Common myeloid progenitor, CD34-positive (primary cell): ENCODE results near the gene TNKS1BP1.
"Not testable (repeated sequence)": the region's sequence is repeated elsewhere in the genome, so short reads cannot be mapped to it uniquely, and the experiment has no call there.

Experiments used
- CTCF ChIA-PET: fragments of 350-600 bp; sonication (Branson Sonifier 250); formaldehyde crosslinking; loops from one replicate; lab custom pipeline; 2021; ENCODE audit warnings: antibody characterized with exemption; lab: Charles Lee
- POLR2A ChIA-PET: fragments of 350-600 bp; sonication (Branson Sonifier 250); formaldehyde crosslinking; loops from one replicate; lab custom pipeline; 2021; ENCODE audit warnings: antibody characterized with exemption; lab: Charles Lee
- DNase-seq, 3 donors: peaks; one replicate each; pipeline versions ENCODE4 v3.0.0 to v3.0.0-alpha.2; 2013
- H3K27ac ChIP-seq, 2 experiments: 1 replicate in 1 of 2; 2 replicates in 1 of 2; pipeline ENCODE4 v1.7.0; 2013; ENCODE audit warnings: inconsistent platforms in 2 of 2, low read length in 2 of 2, mild to moderate bottlenecking in 2 of 2, low read depth in 1 of 2, moderate library complexity in 1 of 2; ENCODE audit not compliant: severe bottlenecking in 2 of 2, insufficient read depth in 1 of 2, poor library complexity in 1 of 2
- H3K27me3 ChIP-seq, 5 experiments: replicated peaks in 2 of 5; 1 replicate in 3 of 5; 2 replicates in 2 of 5; pipeline versions ENCODE4 v1.6.1 to v1.7.0; 2013; ENCODE audit warnings: low read length in 4 of 5, mild to moderate bottlenecking in 2 of 5, moderate library complexity in 2 of 5, inconsistent platforms in 1 of 5; ENCODE audit not compliant: insufficient read depth in 5 of 5, control insufficient read depth in 4 of 5
- H3K36me3 ChIP-seq, 4 experiments: 1 replicate in 2 of 4; 2 replicates in 2 of 4; pipeline versions ENCODE4 v1.6.1 to v1.7.0; 2013; ENCODE audit warnings: low read length in 3 of 4, control low read depth in 1 of 4, mild to moderate bottlenecking in 1 of 4; ENCODE audit not compliant: control insufficient read depth in 4 of 4, insufficient read depth in 4 of 4
- H3K4me1 ChIP-seq, 4 experiments: 1 replicate in 3 of 4; 2 replicates in 1 of 4; pipeline versions ENCODE4 v1.6.1 to v1.7.1; 2013; ENCODE audit warnings: low read length in 3 of 4, mild to moderate bottlenecking in 3 of 4, control low read depth in 1 of 4, inconsistent platforms in 1 of 4, moderate library complexity in 1 of 4; ENCODE audit not compliant: control insufficient read depth in 4 of 4, insufficient read depth in 4 of 4; ENCODE audit errors: control extremely low read depth in 1 of 4
- H3K4me3 ChIP-seq, 7 experiments: 1 replicate in 4 of 7; 2 replicates in 3 of 7; pipeline versions ENCODE4 v1.5.1 to v1.7.0; 2013; ENCODE audit warnings: mild to moderate bottlenecking in 7 of 7, low read length in 6 of 7, moderate library complexity in 6 of 7, inconsistent platforms in 2 of 7, low read depth in 2 of 7, control low read depth in 1 of 7; ENCODE audit not compliant: insufficient read depth in 4 of 7, control insufficient read depth in 1 of 7; ENCODE audit errors: extremely low read depth in 1 of 7
- H3K9me3 ChIP-seq, 5 experiments: 1 replicate in 4 of 5; 2 replicates in 1 of 5; pipeline versions ENCODE4 v1.6.1 to v1.7.1; 2013; ENCODE audit warnings: low read length in 4 of 5, mild to moderate bottlenecking in 2 of 5, inconsistent platforms in 1 of 5, low read depth in 1 of 5, moderate library complexity in 1 of 5; ENCODE audit not compliant: control insufficient read depth in 4 of 5, insufficient read depth in 2 of 5; ENCODE audit errors: control extremely low read depth in 1 of 5
- WGBS: methylation state at CpG from one replicate; pipeline ENCODE4 v1.1.5; 2013; ENCODE audit not compliant: insufficient coverage; 5-methylcytosine and 5-hydroxymethylcytosine counted together

Gene TNKS1BP1

GRCh38 chr11:57364851-57365660, 40.3 kb upstream of the TNKS1BP1 start:
- no peaks in the 10 kb centered on the region for H3K27me3 ChIP-seq
- whole genome bisulfite sequencing = 92% methylated on average over 7 of the region's 9 CpGs
- CTCF ChIA-PET = interaction anchor here (1.0 kb wide), 1 partner anchor 8 kb away, joined by 3 read pairs; no protein-coding TSS in a partner anchor

GRCh38 chr11:57363131-57364080, 38.7 kb upstream of the TNKS1BP1 start:
- Histone ChIP-seq H3K4me1 (peaks cover 1 to 49% (median 16%) of the 10 kb centered on the region in 4 experiments), H3K9me3 (no peaks in the 10 kb centered on the region), H3K4me3 (no peak overlapping the region), H3K27me3 (no peaks in the 10 kb centered on the region), H3K36me3 (no peaks in the 10 kb centered on the region), H3K27ac (no peak overlapping the region)
- POLR2A ChIA-PET = no interaction called here
- no peak for DNase-seq
- 95% methylated on average over 2 of the region's 7 CpGs for WGBS
- CTCF ChIA-PET = interaction anchor here (0.9 to 2.3 kb wide), 6 partner anchors 10 to 130 kb away, joined by 3 to 10 read pairs (median 4); no protein-coding TSS in a partner anchor

More at GRCh38 chr11:57364851-57365660, 40.3 kb upstream of the TNKS1BP1 start:
- no peak overlapping the region for H3K27ac ChIP-seq
- peaks cover 1 to 49% (median 18%) of the 10 kb centered on the region in 4 experiments for H3K4me1 ChIP-seq
- no peak for DNase-seq
- POLR2A ChIA-PET = no interaction called here
- no peak overlapping the region for H3K4me3 ChIP-seq
- H3K36me3 ChIP-seq = no peaks in the 10 kb centered on the region
- H3K9me3 ChIP-seq = no peaks in the 10 kb centered on the region

- H3K36me3 ChIP-seq = no peaks in the 10 kb centered on the region
- H3K27ac ChIP-seq = no peak overlapping the region
- CTCF ChIA-PET = interaction anchor here (0.9 to 2.3 kb wide), 9 partner anchors 12 to 165 kb away, joined by 3 to 10 read pairs (median 5); no protein-coding TSS in a partner anchor
- 63% methylated on average over 1 of the region's 3 CpGs for WGBS
- peaks cover 1 to 51% (median 16%) of the 10 kb centered on the region in 4 experiments for H3K4me1 ChIP-seq
- POLR2A ChIA-PET = no interaction called here
- no peaks in the 10 kb centered on the region for H3K9me3 ChIP-seq
- H3K4me3 ChIP-seq = no peak overlapping the region
- no peak for DNase-seq
- H3K27me3 ChIP-seq = no peaks in the 10 kb centered on the region
These were observed 37.2 kb upstream of the TNKS1BP1 start for GRCh38 chr11:57361926-57362325.

- H3K36me3 ChIP-seq, H3K27ac ChIP-seq, H3K4me3 ChIP-seq, H3K9me3 ChIP-seq, H3K27me3 ChIP-seq, DNase-seq, POLR2A ChIA-PET: not testable (repeated sequence)
- CTCF ChIA-PET = interaction anchor here (0.9 to 2.0 kb wide), 7 partner anchors 9 to 117 kb away, joined by 3 to 6 read pairs (median 4); no protein-coding TSS in a partner anchor
- H3K4me1 ChIP-seq = peaks cover 6 to 51% (median 20%) of the 10 kb centered on the region in 4 experiments
These were observed 36.7 kb upstream of the TNKS1BP1 start for GRCh38 chr11:57361420-57361819.

- 94% methylated on average over 4 of the region's 8 CpGs for WGBS
- peaks cover 7 to 52% (median 24%) of the 10 kb centered on the region in 4 experiments for H3K4me1 ChIP-seq
- no peaks in the 10 kb centered on the region for H3K9me3 ChIP-seq
- CTCF ChIA-PET = interaction anchor here (0.9 to 2.0 kb wide), 6 partner anchors 9 to 93 kb away, joined by 3 to 6 read pairs (median 4); no protein-coding TSS in a partner anchor
- H3K4me3 ChIP-seq = no peak overlapping the region
- H3K27ac ChIP-seq = no peak overlapping the region
- no peaks in the 10 kb centered on the region for H3K36me3 ChIP-seq
- POLR2A ChIA-PET = no interaction called here
- no peak for DNase-seq
- H3K27me3 ChIP-seq = no peaks in the 10 kb centered on the region
These were observed 36.2 kb upstream of the TNKS1BP1 start for GRCh38 chr11:57360991-57361390.

- Histone ChIP-seq H3K9me3 (no peaks in the 10 kb centered on the region), H3K4me1 (peaks cover 13 to 52% (median 33%) of the 10 kb centered on the region in 4 experiments), H3K27me3 (no peaks in the 10 kb centered on the region), H3K27ac (no peak overlapping the region), H3K4me3 (no peak overlapping the region), H3K36me3 (no peaks in the 10 kb centered on the region)
- WGBS = 98% methylated on average over 8 of the region's 9 CpGs
- DNase-seq = no peak
- ChIA-PET POLR2A (no interaction called here), CTCF (interaction anchor here (1.1 to 2.0 kb wide), 5 partner anchors 10 to 83 kb away, joined by 4 to 6 read pairs (median 4); no protein-coding TSS in a partner anchor)
These were observed 35.3 kb upstream of the TNKS1BP1 start for GRCh38 chr11:57359896-57360690.
